Common myeloid progenitor, CD34-positive (primary cell): ENCODE measurements around the gene SUSD6.
A peak's percentile ranks its signal among the peaks of the same experiment; 100 is the strongest.

Experiments
- CTCF ChIA-PET: fragments of 350-600 bp; sonication (Branson Sonifier 250); formaldehyde crosslinking; loops from one replicate; lab custom pipeline; 2021; ENCODE audit warnings: antibody characterized with exemption; lab: Charles Lee
- POLR2A ChIA-PET: fragments of 350-600 bp; sonication (Branson Sonifier 250); formaldehyde crosslinking; loops from one replicate; lab custom pipeline; 2021; ENCODE audit warnings: antibody characterized with exemption; lab: Charles Lee
- DNase-seq, 3 donors: peaks; one replicate each; pipeline versions ENCODE4 v3.0.0 to v3.0.0-alpha.2; 2013
- H3K27ac ChIP-seq, 2 experiments: 1 replicate in 1 of 2; 2 replicates in 1 of 2; pipeline ENCODE4 v1.7.0; 2013; ENCODE audit warnings: inconsistent platforms in 2 of 2, low read length in 2 of 2, mild to moderate bottlenecking in 2 of 2, low read depth in 1 of 2, moderate library complexity in 1 of 2; ENCODE audit not compliant: severe bottlenecking in 2 of 2, insufficient read depth in 1 of 2, poor library complexity in 1 of 2
- H3K27me3 ChIP-seq, 5 experiments: replicated peaks in 2 of 5; 1 replicate in 3 of 5; 2 replicates in 2 of 5; pipeline versions ENCODE4 v1.6.1 to v1.7.0; 2013; ENCODE audit warnings: low read length in 4 of 5, mild to moderate bottlenecking in 2 of 5, moderate library complexity in 2 of 5, inconsistent platforms in 1 of 5; ENCODE audit not compliant: insufficient read depth in 5 of 5, control insufficient read depth in 4 of 5
- H3K36me3 ChIP-seq, 4 experiments: 1 replicate in 2 of 4; 2 replicates in 2 of 4; pipeline versions ENCODE4 v1.6.1 to v1.7.0; 2013; ENCODE audit warnings: low read length in 3 of 4, control low read depth in 1 of 4, mild to moderate bottlenecking in 1 of 4; ENCODE audit not compliant: control insufficient read depth in 4 of 4, insufficient read depth in 4 of 4
- H3K4me1 ChIP-seq, 4 experiments: 1 replicate in 3 of 4; 2 replicates in 1 of 4; pipeline versions ENCODE4 v1.6.1 to v1.7.1; 2013; ENCODE audit warnings: low read length in 3 of 4, mild to moderate bottlenecking in 3 of 4, control low read depth in 1 of 4, inconsistent platforms in 1 of 4, moderate library complexity in 1 of 4; ENCODE audit not compliant: control insufficient read depth in 4 of 4, insufficient read depth in 4 of 4; ENCODE audit errors: control extremely low read depth in 1 of 4
- H3K4me3 ChIP-seq, 7 experiments: 1 replicate in 4 of 7; 2 replicates in 3 of 7; pipeline versions ENCODE4 v1.5.1 to v1.7.0; 2013; ENCODE audit warnings: mild to moderate bottlenecking in 7 of 7, low read length in 6 of 7, moderate library complexity in 6 of 7, inconsistent platforms in 2 of 7, low read depth in 2 of 7, control low read depth in 1 of 7; ENCODE audit not compliant: insufficient read depth in 4 of 7, control insufficient read depth in 1 of 7; ENCODE audit errors: extremely low read depth in 1 of 7
- H3K9me3 ChIP-seq, 5 experiments: 1 replicate in 4 of 5; 2 replicates in 1 of 5; pipeline versions ENCODE4 v1.6.1 to v1.7.1; 2013; ENCODE audit warnings: low read length in 4 of 5, mild to moderate bottlenecking in 2 of 5, inconsistent platforms in 1 of 5, low read depth in 1 of 5, moderate library complexity in 1 of 5; ENCODE audit not compliant: control insufficient read depth in 4 of 5, insufficient read depth in 2 of 5; ENCODE audit errors: control extremely low read depth in 1 of 5
- WGBS: methylation state at CpG from one replicate; pipeline ENCODE4 v1.1.5; 2013; ENCODE audit not compliant: insufficient coverage; 5-methylcytosine and 5-hydroxymethylcytosine counted together

Gene SUSD6

GRCh38 chr14:69616408-69616773, 5.0 kb downstream of the SUSD6 start:
- Histone ChIP-seq H3K36me3 (peaks cover 0 to 6% (median 3%) of the 10 kb centered on the region in 4 experiments), H3K27ac (peak overlapping the region; percentile 59 to 87), H3K4me1 (peaks cover 52 to 92% (median 89%) of the 10 kb centered on the region in 4 experiments), H3K9me3 (no peaks in the 10 kb centered on the region), H3K27me3 (no peaks in the 10 kb centered on the region), H3K4me3 (peak overlapping the region in 5 of 7 experiments; percentile 43 to 62 (median 52))
- 67% methylated on average over 1 of the region's 1 CpG for WGBS
- ChIA-PET POLR2A (interaction anchor here (0.7 to 1.6 kb wide), 4 partner anchors 11 to 152 kb away, joined by 3 to 6 read pairs (median 3); no protein-coding TSS in a partner anchor), CTCF (interaction anchor here (0.7 to 1.9 kb wide), 5 partner anchors 10 to 88 kb away, joined by 3 to 6 read pairs (median 3); no protein-coding TSS in a partner anchor)
- DNase-seq = no peak

DNA sequence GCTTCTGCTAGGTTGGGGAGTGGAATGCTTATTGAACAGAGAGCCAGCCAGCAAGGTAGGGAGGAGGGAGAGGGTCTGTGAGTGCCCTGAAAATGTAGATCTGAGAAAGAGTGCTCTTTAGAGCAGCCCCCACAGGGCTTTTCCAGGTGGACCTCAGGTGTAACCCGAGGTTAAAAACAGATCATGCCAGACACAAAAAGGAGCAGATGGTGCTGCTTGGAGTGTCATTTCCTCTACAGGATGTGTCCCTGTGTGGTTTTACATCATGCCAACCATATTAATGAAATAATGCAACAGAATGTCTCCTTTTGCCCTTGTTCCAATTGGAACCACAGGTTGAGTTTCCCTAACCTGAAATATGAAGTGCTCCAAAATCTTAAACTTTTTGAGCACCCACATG, 6.4 kb downstream of the SUSD6 start:
- ChIA-PET CTCF (interaction anchor here (1.0 to 1.9 kb wide), 6 partner anchors 9 to 87 kb away, joined by 3 to 6 read pairs (median 4); no protein-coding TSS in a partner anchor), POLR2A (interaction anchor here (1.2 kb wide), 1 partner anchor 142 kb away, joined by 3 read pairs; no protein-coding TSS in a partner anchor)
- peaks cover 0 to 6% (median 3%) of the 10 kb centered on the region in 4 experiments for H3K36me3 ChIP-seq
- no peaks in the 10 kb centered on the region for H3K9me3 ChIP-seq
- 0% methylated on average over 1 of the region's 1 CpG for WGBS
- peak overlapping the region in 3 of 7 experiments; percentile 1 to 52 (median 46) for H3K4me3 ChIP-seq
- peak overlapping the region in 1 of 2 experiments; percentile 87 for H3K27ac ChIP-seq
- peak in 2 of 3 donors; percentile 49 to 60 for DNase-seq
- H3K4me1 ChIP-seq = peaks cover 51 to 98% (median 92%) of the 10 kb centered on the region in 4 experiments
- H3K27me3 ChIP-seq = no peaks in the 10 kb centered on the region

- Histone ChIP-seq H3K4me3 (no peak overlapping the region), H3K4me1 (peaks cover 41 to 97% (median 83%) of the 10 kb centered on the region in 4 experiments), H3K9me3 (no peaks in the 10 kb centered on the region), H3K27me3 (no peaks in the 10 kb centered on the region), H3K36me3 (peaks cover 0 to 6% (median 1%) of the 10 kb centered on the region in 4 experiments), H3K27ac (peak overlapping the region in 1 of 2 experiments; percentile 50)
- POLR2A ChIA-PET = interaction anchor here (1.1 kb wide), 1 partner anchor 17 kb away, joined by 3 read pairs; no protein-coding TSS in a partner anchor
- DNase-seq = no peak
- CTCF ChIA-PET = interaction anchor here (1.2 to 1.7 kb wide), 2 partner anchors 25 to 30 kb away, joined by 3 to 4 read pairs; no protein-coding TSS in a partner anchor
- WGBS = 100% methylated on average over 1 of the region's 4 CpGs
These were observed 7.6 kb downstream of the SUSD6 start for GRCh38 chr14:69619012-69619411.

DNA sequence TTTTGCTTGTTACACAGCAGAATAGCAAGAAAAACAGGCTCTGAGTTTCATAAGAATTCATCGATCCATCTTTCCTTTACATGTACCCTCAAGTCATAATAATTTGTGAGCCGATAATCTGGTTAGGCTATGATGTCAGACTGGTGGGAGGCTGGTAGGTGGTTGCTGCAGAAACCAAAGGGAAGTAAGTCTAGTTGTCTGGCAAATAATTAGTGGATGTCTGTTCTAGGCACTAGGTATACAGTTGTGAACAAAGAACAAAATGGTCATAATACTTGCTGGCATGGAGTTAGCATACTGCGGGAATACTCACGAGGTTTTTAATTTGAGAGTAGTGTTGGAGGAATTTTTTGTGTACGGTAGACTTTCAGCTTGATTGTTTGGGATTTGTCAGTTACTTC, 8.8 kb downstream of the SUSD6 start:
- H3K4me3 ChIP-seq = peak overlapping the region in 3 of 7 experiments; percentile 11 to 46 (median 30)
- ChIA-PET CTCF (interaction anchor here (1.0 kb wide), 1 partner anchor 28 kb away, joined by 3 read pairs; no protein-coding TSS in a partner anchor), POLR2A (interaction anchor here (0.6 kb wide), 1 partner anchor 13 kb away, joined by 3 read pairs; no protein-coding TSS in a partner anchor)
- H3K4me1 ChIP-seq = peaks cover 41 to 97% (median 79%) of the 10 kb centered on the region in 4 experiments
- WGBS = 39% methylated on average over 3 of the region's 5 CpGs
- peaks cover 0 to 6% (median 1%) of the 10 kb centered on the region in 4 experiments for H3K36me3 ChIP-seq
- DNase-seq = peak in 2 of 3 donors; percentile 66 to 79
- H3K9me3 ChIP-seq = no peaks in the 10 kb centered on the region
- H3K27ac ChIP-seq = peak overlapping the region; percentile 44 to 74
- no peaks in the 10 kb centered on the region for H3K27me3 ChIP-seq

DNA sequence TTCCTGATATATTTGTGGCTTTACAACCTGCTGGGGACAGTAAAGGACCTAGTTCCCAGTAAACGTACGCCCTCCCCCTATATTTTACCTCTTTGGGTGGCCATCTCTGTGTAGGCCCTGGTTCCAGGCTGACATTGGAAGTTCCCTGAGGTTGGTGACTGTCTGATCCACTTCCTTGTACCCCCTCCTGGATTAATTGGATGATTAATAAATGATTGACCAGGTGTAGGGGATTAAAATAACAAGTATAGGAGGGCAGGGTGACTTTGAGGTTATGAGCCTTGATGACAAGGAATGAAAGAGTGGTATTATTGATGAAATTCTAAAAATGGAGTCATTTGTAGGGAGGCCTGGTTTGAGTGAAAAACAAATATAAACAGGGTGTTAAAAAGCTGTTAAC, 9.6 kb downstream of the SUSD6 start:
- Histone ChIP-seq H3K27ac (peak overlapping the region; percentile 44 to 74), H3K4me1 (peaks cover 40 to 97% (median 79%) of the 10 kb centered on the region in 4 experiments), H3K4me3 (peak overlapping the region in 2 of 7 experiments; percentile 30 to 46), H3K9me3 (no peaks in the 10 kb centered on the region), H3K36me3 (peaks cover 0 to 6% (median 1%) of the 10 kb centered on the region in 4 experiments), H3K27me3 (no peaks in the 10 kb centered on the region)
- DNase-seq = no peak
- ChIA-PET CTCF (interaction anchor here (1.0 to 2.0 kb wide), 2 partner anchors 19 to 27 kb away, joined by 3 to 5 read pairs; no protein-coding TSS in a partner anchor), POLR2A (no interaction called here)
- WGBS = no CpG with 5 or more reads among the region's 2 CpGs

DNA sequence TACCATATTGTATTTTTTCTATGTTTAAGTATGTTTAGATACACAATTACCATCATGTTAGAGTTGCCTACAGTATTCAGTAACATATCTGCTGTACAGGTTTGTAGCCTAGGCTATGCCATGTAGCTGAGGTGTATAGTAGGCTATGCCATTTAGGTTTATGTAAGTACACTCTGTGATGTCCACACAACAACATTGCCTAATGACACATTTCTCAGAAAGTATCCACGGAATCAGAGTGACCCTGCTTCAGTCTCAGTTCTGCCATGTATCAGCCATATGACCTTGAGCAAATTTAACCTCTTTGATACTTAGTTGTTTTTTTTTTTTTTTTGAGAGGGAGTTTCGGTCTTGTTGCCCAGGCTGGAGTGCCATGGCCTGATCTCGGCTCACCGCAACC, 12.7 kb downstream of the SUSD6 start:
- peaks cover 23 to 85% (median 71%) of the 10 kb centered on the region in 4 experiments for H3K4me1 ChIP-seq
- no CpG with 5 or more reads among the region's 4 CpGs for WGBS
- no peaks in the 10 kb centered on the region for H3K9me3 ChIP-seq
- H3K36me3 ChIP-seq = peaks cover 0 to 2% (median 0%) of the 10 kb centered on the region in 4 experiments
- POLR2A ChIA-PET = no interaction called here
- no peak overlapping the region for H3K4me3 ChIP-seq
- DNase-seq = no peak
- no peaks in the 10 kb centered on the region for H3K27me3 ChIP-seq
- H3K27ac ChIP-seq = peak overlapping the region in 1 of 2 experiments; percentile 2
- CTCF ChIA-PET = interaction anchor here (0.5 to 1.5 kb wide), 4 partner anchors 9 to 120 kb away, joined by 3 to 4 read pairs (median 3); no protein-coding TSS in a partner anchor
